Measurements from ENCODE around the gene NLN.
"Not testable (repeated sequence)": the region's sequence is repeated elsewhere in the genome, so short reads cannot be mapped to it uniquely, and the experiment has no call there.

The NLN gene

GRCh38 chr5:65801352-65801783 is 79.4 kb downstream of the NLN start:
- TF ChIP-seq CTCF (IDR thresholded peaks at IDR 0.05; ENCODE audit: insufficient read depth, low read depth, low read length, missing control alignments): no peak
- DNase-seq (ENCODE audit: low read depth): peak; percentile 16
- H3K4me3 ChIP-seq (ENCODE audit: low read length): no peak overlapping the region

- no peak for DNase-seq (ENCODE audit: low read depth)
- no peak overlapping the region for H3K4me3 ChIP-seq (ENCODE audit: low read length)
- no peak for TF ChIP-seq CTCF (IDR thresholded peaks at IDR 0.05; ENCODE audit: insufficient read depth, low read depth, low read length, missing control alignments)
Observed at GRCh38 chr5:65802080-65802479, 80.1 kb downstream of the NLN start.

GRCh38 chr5:65802820-65803219 is 80.8 kb downstream of the NLN start:
- H3K4me3 ChIP-seq (ENCODE audit: low read length): no peak overlapping the region
- DNase-seq (ENCODE audit: low read depth): no peak
- TF ChIP-seq CTCF (IDR thresholded peaks at IDR 0.05; ENCODE audit: insufficient read depth, low read depth, low read length, missing control alignments): no peak

GRCh38 chr5:65803699-65804391 is 81.8 kb downstream of the NLN start:
- no peak for DNase-seq (ENCODE audit: low read depth)
- no peak overlapping the region for H3K4me3 ChIP-seq (ENCODE audit: low read length)
- TF ChIP-seq CTCF (IDR thresholded peaks at IDR 0.05; ENCODE audit: insufficient read depth, low read depth, low read length, missing control alignments): no peak

- TF ChIP-seq CTCF (IDR thresholded peaks at IDR 0.05; ENCODE audit: insufficient read depth, low read depth, low read length, missing control alignments): no peak
- no peak overlapping the region for H3K4me3 ChIP-seq (ENCODE audit: low read length)
- DNase-seq (ENCODE audit: low read depth): no peak
Observed at GRCh38 chr5:65805089-65805488, 83.1 kb downstream of the NLN start.

GRCh38 chr5:65807494-65807893 is 85.5 kb downstream of the NLN start:
- peak; percentile 12 for DNase-seq (ENCODE audit: low read depth)
- not testable (repeated sequence) for H3K4me3 ChIP-seq (ENCODE audit: low read length)

GRCh38 chr5:65808251-65808741 is 86.3 kb downstream of the NLN start:
- no peak for DNase-seq (ENCODE audit: low read depth)
- no peak for TF ChIP-seq CTCF (IDR thresholded peaks at IDR 0.05; ENCODE audit: insufficient read depth, low read depth, low read length, missing control alignments)
- H3K4me3 ChIP-seq (ENCODE audit: low read length): no peak overlapping the region

Data from epithelial cell of esophagus (primary cell).